ENCODE measurements around the gene P3H3.
"Not testable (repeated sequence)": the region's sequence is repeated elsewhere in the genome, so short reads cannot be mapped to it uniquely, and the experiment has no call there.

The P3H3 gene

GRCh38 chr12:6846316-6846869, 18.2 kb downstream of the P3H3 start:
- DNase-seq, result no peak

- DNase-seq, result no peak
Measured at GRCh38 chr12:6847676-6848075, 19.5 kb downstream of the P3H3 start.

- no peak for DNase-seq
Measured at GRCh38 chr12:6849427-6849826, 21.2 kb downstream of the P3H3 start.

GRCh38 chr12:6849976-6850560, 21.9 kb downstream of the P3H3 start:
- no peak for DNase-seq

- no peak for DNase-seq
Measured at GRCh38 chr12:6850796-6851152, 22.6 kb downstream of the P3H3 start.

- DNase-seq, result peak; percentile 97 to 98
Measured at GRCh38 chr12:6851153-6851920, 23.1 kb downstream of the P3H3 start, which contains the start of gene CDCA3. TSS of gene CDCA3 (minus strand) at chr12:6851286. CDS start at chr12:6850952, 334 bp downstream.

- DNase-seq, result peak; percentile 98 to 100
Measured at GRCh38 chr12:6851921-6852650, 23.9 kb downstream of the P3H3 start, which contains the start of gene USP5. TSS of gene USP5 (plus strand) at chr12:6852150. CDS start at chr12:6852180, 30 bp downstream.

GRCh38 chr12:6852651-6853354, 24.6 kb downstream of the P3H3 start:
- DNase-seq, result no peak

GRCh38 chr12:6853626-6854025, 25.4 kb downstream of the P3H3 start:
- DNase-seq, result no peak

GRCh38 chr12:6854036-6854435, 25.8 kb downstream of the P3H3 start:
- no peak for DNase-seq

- DNase-seq, result no peak
Measured at GRCh38 chr12:6855322-6855721, 27.1 kb downstream of the P3H3 start.

- DNase-seq, result no peak
Measured at GRCh38 chr12:6858799-6859198, 30.6 kb downstream of the P3H3 start.

GRCh38 chr12:6860116-6860515, 31.9 kb downstream of the P3H3 start:
- DNase-seq, result no peak

- DNase-seq, result no peak
Measured at GRCh38 chr12:6860942-6861341, 32.7 kb downstream of the P3H3 start.

GRCh38 chr12:6861391-6861790, 33.2 kb downstream of the P3H3 start:
- DNase-seq, result no peak

- no peak for DNase-seq
Measured at GRCh38 chr12:6863033-6863432, 34.8 kb downstream of the P3H3 start.

- DNase-seq, result no peak
Measured at GRCh38 chr12:6863586-6864321, 35.5 kb downstream of the P3H3 start.

- not testable (repeated sequence) for DNase-seq
Measured at GRCh38 chr12:6865307-6865706, 37.1 kb downstream of the P3H3 start.

- DNase-seq, result no peak
Measured at GRCh38 chr12:6866163-6866919, 38.1 kb downstream of the P3H3 start.

- DNase-seq, result peak in 1 of 2 donors; percentile 69
Measured at GRCh38 chr12:6866920-6867412, 38.8 kb downstream of the P3H3 start.

All from inflammatory macrophage treated with lipopolysaccharide for 1 hour (primary cell).